ENCODE data around the gene KCNT2.

- TF ChIP-seq CTCF (IDR thresholded peaks at IDR 0.05; ENCODE audit: low read depth, low read length, poor library complexity, severe bottlenecking) (no peak), EZH2phosphoT487 (IDR thresholded peaks at IDR 0.05; ENCODE audit: borderline replicate concordance, low read length) (no peak)
Measured at GRCh38 chr1:196590012-196590708, 18.1 kb downstream of the KCNT2 start.

Data from DOHH2 (cell line).